K562 (cell line): ENCODE data around the gene FAM98C. TPM values are rescaled to one million over a fixed set of nuclear protein-coding genes. Genes with fewer than 3 reads are reported as not detected.
A peak's percentile ranks its signal among the peaks of the same experiment; 100 is the strongest.

ENCODE experiments used
- DNMT1 ChIP-seq: fragments of 450-650 bp; IDR thresholded peaks from 2 replicates; pipeline ENCODE4 v1.6.1; 2016; ENCODE audit warnings: antibody characterized with exemption, mild to moderate bottlenecking
- DPF2 ChIP-seq: fragments of 450-650 bp; IDR thresholded peaks from 2 replicates; pipeline ENCODE4 v1.6.1; 2016
- ELK3 ChIP-seq: fragments of 450-650 bp; formaldehyde crosslinking; IDR thresholded peaks from 2 replicates; pipeline ENCODE4 v1.4.0; 2020; ENCODE audit warnings: mild to moderate bottlenecking
- HMGXB4 ChIP-seq: sonication (generic); formaldehyde crosslinking; IDR thresholded peaks from 2 replicates; pipeline ENCODE4 v1.8.1; 2023; ENCODE audit warnings: mild to moderate bottlenecking, missing genetic modification reagents
- MLLT1 ChIP-seq, 2 experiments: fragments of 450-650 bp; IDR thresholded peaks; 2 replicates each; pipeline ENCODE4 v1.6.1; 2016
- RBM34 ChIP-seq: fragments of 200-400 bp; formaldehyde crosslinking; IDR thresholded peaks from 2 replicates; pipeline ENCODE4 v1.6.1; 2018; ENCODE audit warnings: low read length, borderline replicate concordance; ENCODE audit not compliant: insufficient read depth
- TAF7 ChIP-seq: fragments of 450-650 bp; IDR thresholded peaks from 2 replicates; pipeline ENCODE4 v1.6.1; 2016; ENCODE audit warnings: missing genetic modification characterization, missing compliant biosample characterization
- TAL1 ChIP-seq: fragments of 450-650 bp; IDR thresholded peaks from 2 replicates; pipeline ENCODE4 v1.6.1; 2016; ENCODE audit warnings: mild to moderate bottlenecking
- ZNF24 ChIP-seq: fragments of 450-650 bp; IDR thresholded peaks from 2 replicates; pipeline ENCODE4 v1.6.1; 2016
- polyA plus RNA-seq, 8 experiments: library from polyadenylated mRNA; depleted of rRNA in 4 of 8; stranded (reverse) in 5 of 8; unstranded in 3 of 8; fragments of >200 nt; fragmentation: Nextera tagmentation in 2 of 8; fragmentation: Illumina TruSeq in 1 of 8; extraction: Ambion mirVana in 2 of 8; extraction: Trizol in 1 of 8; gene quantifications; 2 replicates each; pipeline versions ENCODE4 v1.2.1 to v1.2.3, GENCODE V29; 2011 to 2014; ENCODE audit warnings: inconsistent platforms in 1 of 8, missing spikeins in 1 of 8
- total RNA-seq, 7 experiments: library from RNA; depleted of rRNA in 6 of 7; stranded (reverse); fragments of >200 nt in 6 of 7; fragmentation: Illumina TruSeq in 2 of 7; extraction: Trizol in 2 of 7; gene quantifications; 2 replicates each; pipeline versions ENCODE4 v1.2.1 to v1.2.3, GENCODE V29; 2011 to 2021; ENCODE audit warnings: low replicate concordance in 1 of 7
- TF ChIP-seq, protein P1 (sequence below), 3 experiments: IDR thresholded peaks in 2 of 3; conservative IDR thresholded peaks in 1 of 3; 2 replicates each; pipeline ENCODE4 v1.5.1; 2011 to 2012; ENCODE audit warnings: low read length in 3 of 3, mild to moderate bottlenecking in 3 of 3, control low read depth in 2 of 3, improper control_type of control experiment in 1 of 3, inconsistent platforms in 1 of 3, low read depth in 1 of 3, mixed read lengths in 1 of 3, moderate library complexity in 1 of 3; ENCODE audit not compliant: insufficient read depth in 2 of 3
- TF ChIP-seq, protein P2 (sequence below): fragments of 450-650 bp; IDR thresholded peaks from 2 replicates; pipeline ENCODE4 v1.6.1; 2016; ENCODE audit warnings: mild to moderate bottlenecking

FAM98C gene
- total and polyA plus RNA-seq, 9 of the 15 experiments (the other 6 are each of a cell fraction or from before 2014, with no cell fraction given): 1.7 to 43.8 (median 13.7) TPM

GRCh38 chr19:38402623-38402966, 298 bp upstream of the FAM98C start (continued):
- TF ChIP-seq HMGXB4 (CRISPR knock-in tag) (no peak), ZNF24 (no peak), TAL1 (no peak), TAF7 (tag) (peak; percentile 54; the same call in 1 of the 2 replicates), ELK3 (CRISPR knock-in tag) (no peak), DNMT1 (no peak), MLLT1 (IDR thresholded peaks at IDR 0.05) (no peak), DPF2 (0 out of 2 replicates have a peak, but pooled peaks have one; percentile 45), RBM34 (no peak)
- TF ChIP-seq, protein P1, sequence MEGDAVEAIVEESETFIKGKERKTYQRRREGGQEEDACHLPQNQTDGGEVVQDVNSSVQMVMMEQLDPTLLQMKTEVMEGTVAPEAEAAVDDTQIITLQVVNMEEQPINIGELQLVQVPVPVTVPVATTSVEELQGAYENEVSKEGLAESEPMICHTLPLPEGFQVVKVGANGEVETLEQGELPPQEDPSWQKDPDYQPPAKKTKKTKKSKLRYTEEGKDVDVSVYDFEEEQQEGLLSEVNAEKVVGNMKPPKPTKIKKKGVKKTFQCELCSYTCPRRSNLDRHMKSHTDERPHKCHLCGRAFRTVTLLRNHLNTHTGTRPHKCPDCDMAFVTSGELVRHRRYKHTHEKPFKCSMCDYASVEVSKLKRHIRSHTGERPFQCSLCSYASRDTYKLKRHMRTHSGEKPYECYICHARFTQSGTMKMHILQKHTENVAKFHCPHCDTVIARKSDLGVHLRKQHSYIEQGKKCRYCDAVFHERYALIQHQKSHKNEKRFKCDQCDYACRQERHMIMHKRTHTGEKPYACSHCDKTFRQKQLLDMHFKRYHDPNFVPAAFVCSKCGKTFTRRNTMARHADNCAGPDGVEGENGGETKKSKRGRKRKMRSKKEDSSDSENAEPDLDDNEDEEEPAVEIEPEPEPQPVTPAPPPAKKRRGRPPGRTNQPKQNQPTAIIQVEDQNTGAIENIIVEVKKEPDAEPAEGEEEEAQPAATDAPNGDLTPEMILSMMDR (IDR thresholded peaks at IDR 0.05 in 2 of 3, conservative IDR thresholded peaks at IDR 0.05 in 1 of 3; ENCODE audit: insufficient read depth in 2 of 3, low read depth in 1 of 3, low read length in 3 of 3): no peak
- TF ChIP-seq, protein P2, sequence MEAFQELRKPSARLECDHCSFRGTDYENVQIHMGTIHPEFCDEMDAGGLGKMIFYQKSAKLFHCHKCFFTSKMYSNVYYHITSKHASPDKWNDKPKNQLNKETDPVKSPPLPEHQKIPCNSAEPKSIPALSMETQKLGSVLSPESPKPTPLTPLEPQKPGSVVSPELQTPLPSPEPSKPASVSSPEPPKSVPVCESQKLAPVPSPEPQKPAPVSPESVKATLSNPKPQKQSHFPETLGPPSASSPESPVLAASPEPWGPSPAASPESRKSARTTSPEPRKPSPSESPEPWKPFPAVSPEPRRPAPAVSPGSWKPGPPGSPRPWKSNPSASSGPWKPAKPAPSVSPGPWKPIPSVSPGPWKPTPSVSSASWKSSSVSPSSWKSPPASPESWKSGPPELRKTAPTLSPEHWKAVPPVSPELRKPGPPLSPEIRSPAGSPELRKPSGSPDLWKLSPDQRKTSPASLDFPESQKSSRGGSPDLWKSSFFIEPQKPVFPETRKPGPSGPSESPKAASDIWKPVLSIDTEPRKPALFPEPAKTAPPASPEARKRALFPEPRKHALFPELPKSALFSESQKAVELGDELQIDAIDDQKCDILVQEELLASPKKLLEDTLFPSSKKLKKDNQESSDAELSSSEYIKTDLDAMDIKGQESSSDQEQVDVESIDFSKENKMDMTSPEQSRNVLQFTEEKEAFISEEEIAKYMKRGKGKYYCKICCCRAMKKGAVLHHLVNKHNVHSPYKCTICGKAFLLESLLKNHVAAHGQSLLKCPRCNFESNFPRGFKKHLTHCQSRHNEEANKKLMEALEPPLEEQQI: no peak
